K562 (cell line): ENCODE measurements around the gene DMD. TPM values are rescaled to one million over a fixed set of nuclear protein-coding genes. Genes with fewer than 3 reads are reported as not detected.

Experiments
- ATAC-seq: fragments of 200-7000 bp; cut with Tn5 transposase; 3 replicates; pipeline ENCODE4 v1.9.1; 2020; ENCODE audit warnings: moderate library complexity
- BruUV-seq: library from RNA; stranded (reverse); fragments of 400-500 nt; replicated peaks from 2 replicates; lab custom pipeline; 2021; lab: Mats Ljungman, UMichigan
- CTCF ChIA-PET: fragments of 300-600 bp; formaldehyde crosslinking; extraction: SDS; loops from one replicate; lab custom pipeline; 2021; ENCODE audit warnings: low intra/inter-chr PET ratio; lab: Yijun Ruan, JAX
- POLR2A ChIA-PET: fragments of 300-600, 350-650 bp; sonication (Branson Sonifier 250); formaldehyde crosslinking; extraction: SDS; loops from one replicate; lab custom pipeline; 2021; ENCODE audit warnings: antibody characterized with exemption, inconsistent platforms; lab: Yijun Ruan, JAX
- DNase-seq, 4 experiments: peaks; one replicate each; pipeline versions ENCODE4 v3.0.0 to v3.0.0-alpha.2; 2011 to 2018; ENCODE audit warnings: low spot score in 3 of 4, mixed read lengths in 3 of 4; ENCODE audit errors: extremely low read depth in 1 of 4
- FAIRE-seq: peaks from 2 replicates; lab custom pipeline; 2011; peaks lifted over from hg19 to GRCh38; lab: Jason Lieb, UNC
- H2AFZ ChIP-seq: 2 replicates; pipeline ENCODE4 v1.6.0; 2011; ENCODE audit warnings: low read depth, low read length, control low read depth, inconsistent platforms
- H3K27ac ChIP-seq: fragments of 200-600 bp; 3 replicates; pipeline ENCODE4 v1.8.0; 2011; ENCODE audit warnings: low read depth, mild to moderate bottlenecking, control low read depth, inconsistent platforms, low read length, moderate library complexity, mixed read lengths; ENCODE audit errors: extremely low read depth
- H3K27me3 ChIP-seq, 2 experiments: fragments of 300-600 bp in 1 of 2; 2 replicates in 1 of 2; 3 replicates in 1 of 2; pipeline versions ENCODE4 v1.6.0 to v1.8.0; 2011; ENCODE audit warnings: inconsistent platforms in 2 of 2, low read length in 2 of 2, mild to moderate bottlenecking in 1 of 2, mixed read lengths in 1 of 2, moderate library complexity in 1 of 2; ENCODE audit not compliant: control insufficient read depth in 2 of 2, insufficient read depth in 2 of 2
- H3K36me3 ChIP-seq: fragments of 300-600 bp; 3 replicates; pipeline ENCODE4 v1.8.0; 2011; ENCODE audit warnings: mild to moderate bottlenecking, low read length, inconsistent platforms; ENCODE audit not compliant: control insufficient read depth, insufficient read depth
- H3K4me1 ChIP-seq, 2 experiments: fragments of 200-600 bp in 1 of 2; replicated peaks in 1 of 2; 2 replicates in 1 of 2; 3 replicates in 1 of 2; pipeline versions ENCODE4 v1.5.1 to v1.8.0; 2011; ENCODE audit warnings: inconsistent platforms in 2 of 2, low read length in 2 of 2, mild to moderate bottlenecking in 1 of 2, mixed read lengths in 1 of 2, moderate library complexity in 1 of 2; ENCODE audit not compliant: control insufficient read depth in 2 of 2, insufficient read depth in 2 of 2
- H3K4me2 ChIP-seq: 2 replicates; pipeline ENCODE4 v1.6.1; 2011; ENCODE audit warnings: low read length, control low read depth, inconsistent platforms, mixed read lengths; ENCODE audit not compliant: insufficient read depth
- H3K4me3 ChIP-seq: fragments of 200-600 bp; sonication (generic), shearing (Covaris generic); 2 replicates; pipeline ENCODE4 v1.5.1; 2016; ENCODE audit warnings: control low read depth, inconsistent platforms
- H3K79me2 ChIP-seq: fragments of 200-600 bp; 3 replicates; pipeline ENCODE4 v1.8.0; 2011; ENCODE audit warnings: low read length, inconsistent platforms; ENCODE audit not compliant: control insufficient read depth, insufficient read depth
- H3K9ac ChIP-seq, 2 experiments: 2 replicates each; pipeline versions ENCODE4 v1.6.0 to v1.6.1; 2011; ENCODE audit warnings: low read depth in 2 of 2, low read length in 2 of 2, control low read depth in 1 of 2, inconsistent platforms in 1 of 2, mild to moderate bottlenecking in 1 of 2, mixed read lengths in 1 of 2; ENCODE audit not compliant: insufficient read depth in 1 of 2
- H3K9me1 ChIP-seq: one replicate; pipeline ENCODE4 v1.6.0; 2011; ENCODE audit warnings: inconsistent platforms, mild to moderate bottlenecking, low read length, moderate library complexity; ENCODE audit not compliant: control insufficient read depth, insufficient read depth
- H3K9me3 ChIP-seq: replicated peaks from 2 replicates; pipeline ENCODE4 v1.5.1; 2011; ENCODE audit warnings: low read depth, low read length, inconsistent platforms; ENCODE audit not compliant: control insufficient read depth, insufficient read depth
- H4K20me1 ChIP-seq: replicated peaks from 2 replicates; pipeline ENCODE4 v1.6.1; 2011; ENCODE audit warnings: low read length, inconsistent platforms, mixed read lengths; ENCODE audit not compliant: control insufficient read depth, insufficient read depth
- ATF1 ChIP-seq, 2 experiments: fragments of 450-650 bp in 1 of 2; IDR thresholded peaks; 2 replicates each; pipeline ENCODE4 v1.6.1; 2016; ENCODE audit warnings: missing compliant biosample characterization in 1 of 2, missing genetic modification characterization in 1 of 2
- CEBPG ChIP-seq, 3 experiments: fragments of 200-800 bp in 1 of 3; sonication (Bioruptor generic) in 1 of 3; sonication (generic) in 1 of 3; formaldehyde crosslinking in 1 of 3; IDR thresholded peaks in 2 of 3; conservative IDR thresholded peaks in 1 of 3; 2 replicates each; pipeline versions ENCODE4 v1.6.1 to v1.8.0; 2016 to 2022; ENCODE audit warnings: missing compliant biosample characterization in 2 of 3, missing genetic modification characterization in 2 of 3, mild to moderate bottlenecking in 1 of 3, missing genetic modification reagents in 1 of 3
- DNMT1 ChIP-seq: fragments of 450-650 bp; IDR thresholded peaks from 2 replicates; pipeline ENCODE4 v1.6.1; 2016; ENCODE audit warnings: antibody characterized with exemption, mild to moderate bottlenecking
- HLTF ChIP-seq: fragments of 450-650 bp; IDR thresholded peaks from 2 replicates; pipeline ENCODE4 v1.6.1; 2016
- MYNN ChIP-seq, 2 experiments: sonication (generic); formaldehyde crosslinking in 1 of 2; IDR thresholded peaks; 2 replicates each; pipeline versions ENCODE4 v1.5.0 to v1.6.1; 2016 to 2020; ENCODE audit warnings: antibody characterized with exemption in 1 of 2, missing genetic modification reagents in 1 of 2
- OTX1 ChIP-seq: fragments of 450-650 bp; formaldehyde crosslinking; IDR thresholded peaks from 2 replicates; pipeline ENCODE4 v1.4.0; 2022; ENCODE audit warnings: mild to moderate bottlenecking
- PRPF4 ChIP-seq: fragments of 200-400 bp; formaldehyde crosslinking; IDR thresholded peaks from one replicate; pipeline ENCODE4 v1.6.1; 2017; ENCODE audit warnings: low read length, low read depth, mild to moderate bottlenecking; ENCODE audit not compliant: insufficient read depth, poor library complexity, severe bottlenecking
- PTRF ChIP-seq: fragments of 450-650 bp; IDR thresholded peaks from 2 replicates; pipeline ENCODE4 v1.6.1; 2016; ENCODE audit warnings: mild to moderate bottlenecking, missing genetic modification characterization, missing compliant biosample characterization
- SREBF2 ChIP-seq: sonication (generic); formaldehyde crosslinking; IDR thresholded peaks from 2 replicates; pipeline ENCODE4 v1.4.0; 2020; ENCODE audit warnings: mild to moderate bottlenecking, missing genetic modification reagents
- TCFL5 ChIP-seq: fragments of 250-450 bp; sonication (Bioruptor Pico); conservative IDR thresholded peaks from 2 replicates; pipeline ENCODE4 v1.6.1; 2021; ENCODE audit warnings: mild to moderate bottlenecking, moderate library complexity, matching md5 sums
- ZNF12 ChIP-seq: sonication (generic); formaldehyde crosslinking; IDR thresholded peaks from 2 replicates; pipeline ENCODE4 v1.4.0; 2020; ENCODE audit warnings: mild to moderate bottlenecking, missing genetic modification reagents
- ZNF445 ChIP-seq: fragments of 250-450 bp; sonication (Bioruptor Pico); IDR thresholded peaks from 2 replicates; pipeline ENCODE4 v1.4.0; 2020; ENCODE audit warnings: low read depth, mild to moderate bottlenecking, moderate library complexity
- in situ Hi-C: fragments of 300-500 bp; cut with MboI; formaldehyde crosslinking; loops from 4 replicates; pipeline ENCODE4 v1.15.0; 2018; ENCODE audit warnings: inconsistent platforms, mixed read lengths
- intact Hi-C: fragments of 100-400 bp; cut with micrococcal nuclease; formaldehyde crosslinking; loops from 2 replicates; pipeline ENCODE4 v1.14.2; 2022
- polyA plus RNA-seq, 8 experiments: library from polyadenylated mRNA; depleted of rRNA in 4 of 8; stranded (reverse) in 5 of 8; unstranded in 3 of 8; fragments of >200 nt; fragmentation: Nextera tagmentation in 2 of 8; fragmentation: Illumina TruSeq in 1 of 8; extraction: Ambion mirVana in 2 of 8; extraction: Trizol in 1 of 8; gene quantifications; 2 replicates each; pipeline versions ENCODE4 v1.2.1 to v1.2.3, GENCODE V29; 2011 to 2014; ENCODE audit warnings: inconsistent platforms in 1 of 8, missing spikeins in 1 of 8
- total RNA-seq, 7 experiments: library from RNA; depleted of rRNA in 6 of 7; stranded (reverse); fragments of >200 nt in 6 of 7; fragmentation: Illumina TruSeq in 2 of 7; extraction: Trizol in 2 of 7; gene quantifications; 2 replicates each; pipeline versions ENCODE4 v1.2.1 to v1.2.3, GENCODE V29; 2011 to 2021; ENCODE audit warnings: low replicate concordance in 1 of 7
- TF ChIP-seq, protein P1 (sequence below): fragments of 200-800 bp; sonication (Bioruptor generic); IDR thresholded peaks from 2 replicates; pipeline ENCODE4 v1.6.1; 2016; ENCODE audit warnings: missing genetic modification characterization, missing compliant biosample characterization
- TF ChIP-seq, protein P2 (sequence below): fragments of 250-450 bp; sonication (Bioruptor Pico); IDR thresholded peaks from 2 replicates; pipeline ENCODE4 v1.4.0; 2020; ENCODE audit warnings: mild to moderate bottlenecking, moderate library complexity, borderline replicate concordance

Gene DMD
- total and polyA plus RNA-seq, 9 of the 15 experiments (the other 6 are each of a cell fraction or from before 2014, with no cell fraction given) = 3.8 to 20.4 (median 11.4) TPM

DNA sequence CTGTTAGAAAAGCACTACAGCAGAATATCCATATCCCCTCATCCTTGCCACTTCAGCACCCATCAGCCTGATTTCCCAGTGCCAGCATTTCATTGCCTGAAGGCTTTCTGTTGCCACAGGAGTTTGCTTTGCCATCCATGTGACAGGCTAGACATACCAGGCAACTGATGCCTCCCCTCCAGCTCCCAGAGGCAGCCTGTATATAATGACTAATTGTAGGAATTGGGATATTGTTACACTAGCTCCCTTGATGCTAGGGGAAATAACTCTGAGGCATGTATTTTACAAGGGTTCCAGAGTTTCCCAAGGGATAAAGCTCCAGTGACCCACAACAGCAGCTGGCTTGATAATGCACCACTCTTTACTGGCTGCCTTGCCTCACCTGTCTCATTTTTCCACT is 1531.5 kb downstream of the DMD start:
- H3K9ac ChIP-seq = no peak overlapping the region
- DNase-seq (no peak), ATAC-seq (no peak), FAIRE-seq (no peak)
- H2AFZ ChIP-seq = no peak overlapping the region
- H3K27me3 ChIP-seq = no peaks in the 10 kb centered on the region
- POLR2A ChIA-PET = no interaction called here
- H3K9me3 ChIP-seq = no peaks in the 10 kb centered on the region
- in situ Hi-C loops = no loop called here
- no TSS peak for BruUV-seq
- no peak overlapping the region for H3K27ac ChIP-seq
- no peaks in the 10 kb centered on the region for H4K20me1 ChIP-seq
- no peaks in the 10 kb centered on the region for H3K79me2 ChIP-seq
- CTCF ChIA-PET = no interaction called here
- no peaks in the 10 kb centered on the region; the same call in 2 of the 3 replicates for H3K36me3 ChIP-seq
- H3K4me2 ChIP-seq = no peak overlapping the region
- H3K4me1 ChIP-seq = no peaks in the 10 kb centered on the region; a peak in 1 of 5 replicates
- no peak overlapping the region for H3K4me3 ChIP-seq
- H3K9me1 ChIP-seq = no peaks in the 10 kb centered on the region
- intact Hi-C loops = no loop called here
- TF ChIP-seq DNMT1 = no peak
- TF ChIP-seq OTX1 = no peak
- TF ChIP-seq ATF1 (CRISPR knock-in tag; IDR thresholded peaks at IDR 0.05) = no peak
- TF ChIP-seq ATF1 (tag; IDR thresholded peaks at IDR 0.05) = no peak
- TF ChIP-seq ZNF445 (CRISPR knock-in tag) = no peak
- TF ChIP-seq TCFL5 (CRISPR knock-in tag) = no peak
- no peak for TF ChIP-seq ZNF12
- TF ChIP-seq, protein P1, sequence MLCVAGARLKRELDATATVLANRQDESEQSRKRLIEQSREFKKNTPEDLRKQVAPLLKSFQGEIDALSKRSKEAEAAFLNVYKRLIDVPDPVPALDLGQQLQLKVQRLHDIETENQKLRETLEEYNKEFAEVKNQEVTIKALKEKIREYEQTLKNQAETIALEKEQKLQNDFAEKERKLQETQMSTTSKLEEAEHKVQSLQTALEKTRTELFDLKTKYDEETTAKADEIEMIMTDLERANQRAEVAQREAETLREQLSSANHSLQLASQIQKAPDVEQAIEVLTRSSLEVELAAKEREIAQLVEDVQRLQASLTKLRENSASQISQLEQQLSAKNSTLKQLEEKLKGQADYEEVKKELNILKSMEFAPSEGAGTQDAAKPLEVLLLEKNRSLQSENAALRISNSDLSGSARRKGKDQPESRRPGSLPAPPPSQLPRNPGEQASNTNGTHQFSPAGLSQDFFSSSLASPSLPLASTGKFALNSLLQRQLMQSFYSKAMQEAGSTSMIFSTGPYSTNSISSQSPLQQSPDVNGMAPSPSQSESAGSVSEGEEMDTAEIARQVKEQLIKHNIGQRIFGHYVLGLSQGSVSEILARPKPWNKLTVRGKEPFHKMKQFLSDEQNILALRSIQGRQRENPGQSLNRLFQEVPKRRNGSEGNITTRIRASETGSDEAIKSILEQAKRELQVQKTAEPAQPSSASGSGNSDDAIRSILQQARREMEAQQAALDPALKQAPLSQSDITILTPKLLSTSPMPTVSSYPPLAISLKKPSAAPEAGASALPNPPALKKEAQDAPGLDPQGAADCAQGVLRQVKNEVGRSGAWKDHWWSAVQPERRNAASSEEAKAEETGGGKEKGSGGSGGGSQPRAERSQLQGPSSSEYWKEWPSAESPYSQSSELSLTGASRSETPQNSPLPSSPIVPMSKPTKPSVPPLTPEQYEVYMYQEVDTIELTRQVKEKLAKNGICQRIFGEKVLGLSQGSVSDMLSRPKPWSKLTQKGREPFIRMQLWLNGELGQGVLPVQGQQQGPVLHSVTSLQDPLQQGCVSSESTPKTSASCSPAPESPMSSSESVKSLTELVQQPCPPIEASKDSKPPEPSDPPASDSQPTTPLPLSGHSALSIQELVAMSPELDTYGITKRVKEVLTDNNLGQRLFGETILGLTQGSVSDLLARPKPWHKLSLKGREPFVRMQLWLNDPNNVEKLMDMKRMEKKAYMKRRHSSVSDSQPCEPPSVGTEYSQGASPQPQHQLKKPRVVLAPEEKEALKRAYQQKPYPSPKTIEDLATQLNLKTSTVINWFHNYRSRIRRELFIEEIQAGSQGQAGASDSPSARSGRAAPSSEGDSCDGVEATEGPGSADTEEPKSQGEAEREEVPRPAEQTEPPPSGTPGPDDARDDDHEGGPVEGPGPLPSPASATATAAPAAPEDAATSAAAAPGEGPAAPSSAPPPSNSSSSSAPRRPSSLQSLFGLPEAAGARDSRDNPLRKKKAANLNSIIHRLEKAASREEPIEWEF (CRISPR knock-in tag) = no peak
- TF ChIP-seq, protein P2, sequence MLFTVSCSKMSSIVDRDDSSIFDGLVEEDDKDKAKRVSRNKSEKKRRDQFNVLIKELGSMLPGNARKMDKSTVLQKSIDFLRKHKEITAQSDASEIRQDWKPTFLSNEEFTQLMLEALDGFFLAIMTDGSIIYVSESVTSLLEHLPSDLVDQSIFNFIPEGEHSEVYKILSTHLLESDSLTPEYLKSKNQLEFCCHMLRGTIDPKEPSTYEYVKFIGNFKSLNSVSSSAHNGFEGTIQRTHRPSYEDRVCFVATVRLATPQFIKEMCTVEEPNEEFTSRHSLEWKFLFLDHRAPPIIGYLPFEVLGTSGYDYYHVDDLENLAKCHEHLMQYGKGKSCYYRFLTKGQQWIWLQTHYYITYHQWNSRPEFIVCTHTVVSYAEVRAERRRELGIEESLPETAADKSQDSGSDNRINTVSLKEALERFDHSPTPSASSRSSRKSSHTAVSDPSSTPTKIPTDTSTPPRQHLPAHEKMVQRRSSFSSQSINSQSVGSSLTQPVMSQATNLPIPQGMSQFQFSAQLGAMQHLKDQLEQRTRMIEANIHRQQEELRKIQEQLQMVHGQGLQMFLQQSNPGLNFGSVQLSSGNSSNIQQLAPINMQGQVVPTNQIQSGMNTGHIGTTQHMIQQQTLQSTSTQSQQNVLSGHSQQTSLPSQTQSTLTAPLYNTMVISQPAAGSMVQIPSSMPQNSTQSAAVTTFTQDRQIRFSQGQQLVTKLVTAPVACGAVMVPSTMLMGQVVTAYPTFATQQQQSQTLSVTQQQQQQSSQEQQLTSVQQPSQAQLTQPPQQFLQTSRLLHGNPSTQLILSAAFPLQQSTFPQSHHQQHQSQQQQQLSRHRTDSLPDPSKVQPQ = no peak
- no peak for TF ChIP-seq CEBPG (CRISPR knock-in tag; IDR thresholded peaks at IDR 0.05)
- no peak for TF ChIP-seq CEBPG (tag; conservative IDR thresholded peaks at IDR 0.05 in 1 of 2, IDR thresholded peaks at IDR 0.05 in 1 of 2)
- TF ChIP-seq HLTF = no peak
- TF ChIP-seq MYNN (IDR thresholded peaks at IDR 0.05) = no peak
- no peak for TF ChIP-seq MYNN (CRISPR knock-in tag; IDR thresholded peaks at IDR 0.05)
- TF ChIP-seq SREBF2 (CRISPR knock-in tag) = no peak
- TF ChIP-seq PRPF4 = no peak
- TF ChIP-seq PTRF (tag) = no peak
